Right cardiac atrium (tissue), 5 donors: ENCODE measurements around the gene MT1M. TPM values are rescaled to one million over a fixed set of nuclear protein-coding genes. Genes with fewer than 3 reads are reported as not detected.
A peak's percentile ranks its signal among the peaks of the same experiment; 100 is the strongest.
"Not testable (repeated sequence)": the region's sequence is repeated elsewhere in the genome, so short reads cannot be mapped to it uniquely, and the experiment has no call there.

Experiments used
- ATAC-seq, 2 donors: fragments of 200-7000 bp; cut with Tn5 transposase; one replicate each; pipeline versions ENCODE4 v1.8.0 to v1.9.1; 2020; ENCODE audit warnings: moderate library complexity in 2 of 2, mild to moderate bottlenecking in 1 of 2
- DNase-seq, 3 donors: peaks; one replicate each; pipeline ENCODE4 v3.0.0-alpha.2; 2020
- H3K27ac ChIP-seq: one replicate; pipeline ENCODE4 v1.5.1; 2013; ENCODE audit warnings: mild to moderate bottlenecking, low read length, control low read depth, moderate library complexity
- H3K27me3 ChIP-seq: one replicate; pipeline ENCODE4 v1.6.1; 2013; ENCODE audit not compliant: control insufficient read depth, insufficient read depth
- H3K4me1 ChIP-seq: one replicate; pipeline ENCODE4 v1.6.1; 2013; ENCODE audit warnings: low read length; ENCODE audit not compliant: control insufficient read depth, insufficient read depth
- H3K4me3 ChIP-seq: one replicate; pipeline ENCODE4 v1.5.1; 2013; ENCODE audit warnings: low read length, control low read depth
- H3K9me3 ChIP-seq: one replicate; pipeline ENCODE4 v1.6.1; 2013; ENCODE audit warnings: low read length; ENCODE audit not compliant: control insufficient read depth
- WGBS: extraction: QIAGEN DNeasy Blood & Tissue Kit; methylation state at CpG from one replicate; pipeline ENCODE4 v1.1.7; 2013; 5-methylcytosine and 5-hydroxymethylcytosine counted together
- intact Hi-C, 4 donors: fragments of 100-400 bp; cut with DNase I; formaldehyde crosslinking; loops; one replicate each; pipeline versions ENCODE4 v1.11.0 to v1.14.0; 2022 to 2023
- polyA plus RNA-seq: library from polyadenylated mRNA; stranded (reverse); fragments of 200-250 nt; gene quantifications from one replicate; pipeline ENCODE4 v1.2.3, GENCODE V29; 2013
- total RNA-seq, 4 donors: library from RNA; stranded (reverse); fragmentation: NEBNext Ultra II Directional; extraction: Animal tissue kit (Norgen Biotek cat#: 25700); gene quantifications; one replicate each; pipeline ENCODE4 v1.2.1, GENCODE V29; 2021
- donor health status: healthy with polysubstance abuse.
- donor health status: DM: no; HTN: yes; CAD: no.
- donor health status: DM: no; HTN: no; CAD: no.
- donor health status: DM: no; HTN: yes; CAD: no; lungs with severe emphysema.
- donor health status: DM: yes; HTN: yes; CAD: no.

Gene MT1M
- total and polyA plus RNA-seq, 5 donors = 3.0 to 26.7 (median 7.8) TPM

DNA sequence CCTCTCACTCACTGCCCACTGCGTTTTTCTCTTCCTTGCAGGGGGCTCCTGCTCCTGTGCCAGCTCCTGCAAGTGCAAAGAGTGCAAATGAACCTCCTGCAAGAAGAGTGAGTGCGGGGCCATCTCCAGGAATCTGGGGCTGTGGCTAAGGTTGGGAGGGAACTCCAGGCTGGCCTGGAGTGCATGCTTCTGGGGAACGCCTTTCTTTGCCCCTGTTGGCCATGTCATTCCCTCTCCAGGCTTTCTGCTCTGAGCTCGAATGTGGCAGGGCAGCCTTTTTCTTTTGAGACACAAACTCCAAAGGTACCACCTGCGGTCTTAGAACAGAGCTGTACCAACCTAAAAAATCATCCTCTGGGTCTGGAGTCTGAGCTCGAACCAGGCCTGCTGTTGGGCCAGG is 14.3 kb upstream of the MT1M start:
- DNase-seq (no peak), ATAC-seq (no peak)
- Histone ChIP-seq H3K9me3 (no peaks in the 10 kb centered on the region), H3K27me3 (no peaks in the 10 kb centered on the region), H3K4me3 (peak overlapping the region; percentile 39), H3K27ac (peak overlapping the region; percentile 75), H3K4me1 (peaks cover 11% of the 10 kb centered on the region)
- intact Hi-C loops = no loop called here
- WGBS = 70% methylated on average over 6 of the region's 6 CpGs

DNA sequence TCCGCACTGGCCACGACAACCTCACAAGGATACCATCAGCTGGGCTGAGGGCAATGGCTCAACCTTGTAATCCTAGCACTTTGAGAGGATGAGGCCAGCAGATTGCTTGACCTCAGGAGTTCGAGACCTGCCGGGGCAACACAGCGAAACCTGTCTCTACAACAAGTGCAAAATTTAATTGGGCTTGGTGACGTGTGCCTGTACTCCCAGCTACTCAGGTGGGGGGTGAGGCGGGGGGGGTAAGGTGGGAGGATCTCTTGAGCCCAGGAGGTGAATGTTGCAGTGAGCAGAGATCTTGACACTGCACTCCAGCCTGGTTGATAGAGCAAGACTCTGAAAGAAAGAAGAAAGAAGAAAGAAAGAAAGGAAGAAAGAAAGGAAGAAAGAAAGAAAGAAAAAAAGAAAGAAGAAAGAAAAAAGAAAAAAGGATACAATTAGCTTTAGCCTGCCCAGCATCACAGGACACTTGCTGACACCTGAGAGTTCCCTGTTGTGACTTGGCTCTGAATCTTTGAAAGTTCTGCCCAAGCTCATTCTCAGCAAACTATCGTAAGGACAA is 12.0 kb upstream of the MT1M start:
- no peak for ATAC-seq
- Histone ChIP-seq H3K27me3 (no peaks in the 10 kb centered on the region), H3K4me1 (peaks cover 11% of the 10 kb centered on the region), H3K9me3 (no peaks in the 10 kb centered on the region), H3K27ac (no peak overlapping the region), H3K4me3 (no peak overlapping the region)
- no peak for DNase-seq
- intact Hi-C loops = no loop called here
- WGBS = 73% methylated on average over 8 of the region's 8 CpGs

- WGBS = 75% methylated on average over 4 of the region's 4 CpGs
- peak overlapping the region; percentile 5 for H3K27ac ChIP-seq
- H3K9me3 ChIP-seq, intact Hi-C loops, H3K27me3 ChIP-seq, ATAC-seq, H3K4me3 ChIP-seq, DNase-seq: not testable (repeated sequence)
- peaks cover 13% of the 10 kb centered on the region for H3K4me1 ChIP-seq
These were observed 10.6 kb upstream of the MT1M start for GRCh38 chr16:56621665-56622445.

GRCh38 chr16:56623184-56623583 is 9.3 kb upstream of the MT1M start:
- H3K4me1 ChIP-seq = peaks cover 11% of the 10 kb centered on the region
- H3K27ac ChIP-seq, intact Hi-C loops, ATAC-seq, H3K4me3 ChIP-seq, H3K27me3 ChIP-seq, DNase-seq, H3K9me3 ChIP-seq: not testable (repeated sequence)
- whole genome bisulfite sequencing = 91% methylated on average over 5 of the region's 5 CpGs

- intact Hi-C loops = loop anchor here in 1 of 4 donors (2.0 kb wide), 1 partner anchor 15 kb away; the partner anchor contains the start of gene MT2A
- no peaks in the 10 kb centered on the region for H3K9me3 ChIP-seq
- DNase-seq (no peak), ATAC-seq (no peak)
- no peak overlapping the region for H3K27ac ChIP-seq
- H3K4me3 ChIP-seq = no peak overlapping the region
- peaks cover 7% of the 10 kb centered on the region for H3K4me1 ChIP-seq
- 97% methylated on average over 2 of the region's 2 CpGs for WGBS
- no peaks in the 10 kb centered on the region for H3K27me3 ChIP-seq
These were observed 8.8 kb upstream of the MT1M start for GRCh38 chr16:56623637-56624036.

DNA sequence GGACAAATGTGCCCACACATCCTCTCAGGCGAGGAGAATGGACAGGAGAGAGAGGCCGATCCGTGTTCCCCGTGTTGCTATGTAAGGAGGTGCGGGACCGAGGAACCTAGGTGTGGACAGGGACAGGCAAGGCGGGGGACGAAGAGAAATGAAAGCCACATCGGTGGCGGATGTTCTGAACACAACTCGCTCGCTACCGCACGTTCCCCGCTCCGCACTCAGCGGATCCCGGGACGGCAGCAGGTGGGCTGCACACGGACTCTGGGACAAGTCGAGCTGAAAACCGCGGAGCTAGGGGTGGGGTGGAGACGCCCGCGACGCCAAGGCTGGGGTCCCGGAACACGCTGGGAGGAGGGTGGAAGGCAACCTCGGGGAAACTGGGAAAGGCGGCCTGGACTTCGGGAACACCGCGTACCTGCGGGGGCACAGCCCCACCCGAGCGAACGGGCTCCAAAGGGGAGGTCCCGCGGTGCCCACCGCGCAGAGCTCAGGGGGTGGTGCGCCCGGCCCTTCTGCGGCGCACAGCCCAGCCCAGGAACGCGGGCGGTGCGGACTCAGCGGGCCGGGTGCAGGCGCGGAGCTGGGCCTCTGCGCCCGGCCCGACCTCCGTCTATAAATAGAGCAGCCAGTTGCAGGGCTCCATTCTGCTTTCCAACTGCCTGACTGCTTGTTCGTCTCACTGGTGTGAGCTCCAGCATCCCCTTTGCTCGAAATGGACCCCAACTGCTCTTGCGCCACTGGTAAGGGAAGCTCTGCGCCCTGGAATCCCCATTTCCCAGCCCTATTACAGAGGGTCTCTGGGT is 7.1 kb upstream of the MT1M start, which contains the start of gene MT1E:
TSS of gene MT1E (plus strand) at position 642 of the 803 bp plus-strand sequence. CDS start at position 713, 71 bp downstream.
- peak within 1 kb of the TSS; percentile 34 for H3K4me3 ChIP-seq
- intact Hi-C loops = loop anchor here in 1 of 4 donors (2.0 kb wide), 1 partner anchor 17 kb away; the partner anchor contains the start of gene MT2A
- no peaks in the 10 kb centered on the region for H3K9me3 ChIP-seq
- peak; percentile 96 to 97 for ATAC-seq
- H3K27me3 ChIP-seq = no peaks in the 10 kb centered on the region
- peaks cover 5% of the 10 kb centered on the region for H3K4me1 ChIP-seq
- DNase-seq = peak; percentile 86 to 95 (median 91)
- peak within 1 kb of the TSS; percentile 94 for H3K27ac ChIP-seq
- WGBS = 1% methylated on average over 62 of the region's 62 CpGs

- peak overlapping the region; percentile 34 for H3K4me3 ChIP-seq
- peaks cover 5% of the 10 kb centered on the region for H3K4me1 ChIP-seq
- intact Hi-C loops = loop anchor here in 1 of 4 donors (2.0 kb wide), 1 partner anchor 17 kb away; the partner anchor contains the start of gene MT2A
- no peaks in the 10 kb centered on the region for H3K27me3 ChIP-seq
- H3K27ac ChIP-seq = peak overlapping the region; percentile 94
- ATAC-seq (peak; percentile 84 to 86), DNase-seq (peak; percentile 83 to 90 (median 88))
- no peaks in the 10 kb centered on the region for H3K9me3 ChIP-seq
- 31% methylated on average over 16 of the region's 16 CpGs for WGBS
These were observed 6.4 kb upstream of the MT1M start for GRCh38 chr16:56625943-56626654.

DNA sequence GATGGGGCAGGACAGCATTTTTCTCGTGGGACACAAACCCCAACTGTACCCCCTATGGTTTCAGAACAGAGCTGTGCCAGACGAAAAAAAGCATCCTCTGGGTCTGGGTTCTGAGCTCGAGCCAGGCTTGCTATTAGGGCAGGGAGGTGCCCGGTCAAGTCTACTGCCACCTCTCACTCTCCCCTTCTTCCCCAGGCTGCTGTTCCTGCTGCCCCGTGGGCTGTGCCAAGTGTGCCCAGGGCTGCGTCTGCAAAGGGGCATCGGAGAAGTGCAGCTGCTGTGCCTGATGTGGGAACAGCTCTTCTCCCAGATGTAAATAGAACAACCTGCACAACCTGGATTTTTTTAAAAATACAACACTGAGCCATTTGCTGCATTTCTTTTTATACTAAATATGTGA is 5.8 kb upstream of the MT1M start:
- no peak for ATAC-seq
- H3K27ac ChIP-seq = peak overlapping the region; percentile 94
- no peak for DNase-seq
- H3K4me1 ChIP-seq = peaks cover 5% of the 10 kb centered on the region
- intact Hi-C loops = no loop called here
- peak overlapping the region; percentile 7 for H3K4me3 ChIP-seq
- H3K9me3 ChIP-seq = no peaks in the 10 kb centered on the region
- no peaks in the 10 kb centered on the region for H3K27me3 ChIP-seq
- WGBS = 64% methylated on average over 7 of the region's 7 CpGs

DNA sequence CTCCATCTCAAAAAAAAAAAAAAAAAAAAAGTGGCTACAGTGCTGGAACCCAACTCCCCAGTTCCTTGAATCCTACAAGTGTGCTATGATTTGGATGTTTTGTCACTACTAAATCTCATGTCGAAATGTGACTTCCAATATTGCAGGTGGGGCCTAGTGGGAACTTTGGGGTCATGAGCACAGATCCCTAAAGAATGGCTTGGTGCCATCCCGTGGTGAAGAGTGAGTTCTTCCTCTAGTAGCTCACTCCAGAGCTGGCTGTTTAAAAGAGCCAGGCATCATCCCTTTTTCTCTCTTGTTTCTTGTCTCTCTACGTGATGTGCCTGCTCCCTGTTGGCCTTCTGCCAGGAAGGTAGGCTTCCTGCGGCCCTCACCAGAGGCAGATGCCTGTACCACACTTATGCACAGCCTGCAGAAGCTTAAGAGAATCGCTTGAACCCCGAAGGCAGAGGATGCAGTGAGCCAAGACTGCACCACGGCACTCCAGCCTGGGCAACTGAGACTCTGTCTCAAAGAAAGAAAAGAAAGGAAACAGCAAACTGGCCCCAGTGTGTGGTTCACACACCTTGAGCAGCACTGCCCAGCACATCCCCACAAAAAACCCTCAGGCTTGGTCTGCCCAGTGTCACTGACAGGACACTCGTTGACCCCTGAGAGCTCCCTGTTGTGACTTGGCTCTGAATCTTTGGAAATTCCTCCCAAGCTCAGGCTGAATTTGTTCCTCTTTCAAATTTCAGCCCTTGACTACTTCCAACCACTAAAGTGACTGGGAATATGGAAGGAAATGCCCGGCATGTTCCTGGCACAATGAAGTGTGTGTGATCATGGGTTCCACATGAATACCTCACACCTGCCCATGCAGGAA is 3.7 kb upstream of the MT1M start:
- DNase-seq (no peak), ATAC-seq (no peak)
- Histone ChIP-seq H3K4me1 (peaks cover 5% of the 10 kb centered on the region), H3K9me3 (no peaks in the 10 kb centered on the region), H3K27me3 (no peaks in the 10 kb centered on the region), H3K27ac (no peak overlapping the region), H3K4me3 (no peak overlapping the region)
- 77% methylated on average over 9 of the region's 9 CpGs for WGBS
- intact Hi-C loops = no loop called here

GRCh38 chr16:56629531-56629930 is 2.9 kb upstream of the MT1M start:
- WGBS = 83% methylated on average over 3 of the region's 3 CpGs
- DNase-seq (no peak), ATAC-seq (no peak)
- intact Hi-C loops = no loop called here
- Histone ChIP-seq H3K9me3 (no peaks in the 10 kb centered on the region), H3K4me3 (no peak overlapping the region), H3K4me1 (peaks cover 5% of the 10 kb centered on the region), H3K27me3 (no peaks in the 10 kb centered on the region), H3K27ac (no peak overlapping the region)
